HG03460 (cell line): Measurements from ENCODE around the gene TRIO.

ENCODE experiments used
- ATAC-seq: cut with Tn5 transposase; IDR thresholded peaks from one replicate; pipeline ENCODE4 v1.9.1; 2021; ENCODE audit not compliant: unreplicated experiment

TRIO gene

DNA sequence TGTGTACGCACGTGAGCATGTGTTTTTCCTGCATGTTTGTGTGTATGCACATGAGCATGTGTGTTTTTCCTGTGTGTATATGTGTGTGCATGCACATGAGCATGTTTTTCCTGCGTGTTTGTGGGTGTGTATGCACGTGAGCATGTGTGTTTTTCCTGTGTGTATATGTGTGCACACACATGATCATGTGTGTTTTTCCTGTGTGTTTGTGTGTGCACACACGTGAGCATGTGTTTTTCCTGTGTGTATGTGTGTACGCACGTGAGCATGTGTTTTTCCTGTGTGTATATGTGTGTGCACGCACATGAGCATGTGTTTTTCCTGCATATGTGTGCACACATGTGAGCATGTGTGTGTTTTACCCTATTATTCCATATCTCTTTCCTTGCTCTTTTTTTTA is 205.9 kb downstream of the TRIO start:
- no peak for ATAC-seq

DNA sequence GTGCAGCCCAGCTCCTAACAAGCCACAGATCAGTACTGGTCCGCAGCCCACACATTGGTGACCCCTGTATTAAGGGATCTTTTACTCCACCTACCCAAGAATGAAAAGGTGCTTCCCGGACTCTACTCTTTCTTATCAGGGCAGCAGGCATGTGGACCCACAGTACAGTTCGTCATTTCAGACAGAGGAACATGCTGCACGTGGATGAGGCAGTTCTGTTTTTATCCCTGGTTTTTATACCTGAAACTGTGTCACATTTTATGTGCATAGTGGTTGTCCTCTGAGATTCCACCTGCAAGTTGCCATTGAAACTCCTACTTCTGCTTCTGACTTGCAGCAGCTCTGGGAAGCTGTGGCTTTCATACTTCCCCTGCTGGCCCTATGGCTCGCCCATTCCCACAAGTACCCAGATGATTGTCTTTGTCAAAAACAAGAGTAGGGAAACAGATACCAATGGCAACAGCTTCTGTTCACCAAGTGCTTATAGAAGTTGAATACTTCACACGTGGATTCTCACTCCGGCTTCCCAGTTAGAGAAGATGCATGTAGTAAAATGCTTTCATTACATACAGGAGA is 208.0 kb downstream of the TRIO start:
- ATAC-seq = no peak

- peak; percentile 86 for ATAC-seq
Observed at GRCh38 chr5:14351845-14352712, 208.9 kb downstream of the TRIO start.

GRCh38 chr5:14353726-14354474 is 210.8 kb downstream of the TRIO start:
- ATAC-seq = no peak

GRCh38 chr5:14355391-14355790 is 212.2 kb downstream of the TRIO start:
- ATAC-seq = no peak

DNA sequence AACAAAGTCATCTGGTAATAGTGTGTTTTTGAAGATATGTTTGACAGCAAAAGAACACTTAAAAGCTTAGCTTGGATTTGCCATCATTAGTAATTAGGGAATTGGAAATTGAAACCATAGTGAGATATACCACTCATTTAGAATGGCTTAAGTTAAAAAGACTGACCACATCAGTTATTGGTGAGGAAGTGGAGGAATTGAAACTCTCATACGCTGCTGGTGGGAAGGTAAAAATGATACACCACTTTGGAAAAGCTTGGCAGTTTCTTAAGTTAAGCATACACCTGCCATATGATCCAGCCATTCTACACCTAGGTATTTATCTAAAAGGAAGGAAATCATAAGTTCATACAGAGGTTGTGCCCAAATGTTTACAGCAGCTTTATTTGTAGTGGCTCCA is 213.2 kb downstream of the TRIO start:
- no peak for ATAC-seq

DNA sequence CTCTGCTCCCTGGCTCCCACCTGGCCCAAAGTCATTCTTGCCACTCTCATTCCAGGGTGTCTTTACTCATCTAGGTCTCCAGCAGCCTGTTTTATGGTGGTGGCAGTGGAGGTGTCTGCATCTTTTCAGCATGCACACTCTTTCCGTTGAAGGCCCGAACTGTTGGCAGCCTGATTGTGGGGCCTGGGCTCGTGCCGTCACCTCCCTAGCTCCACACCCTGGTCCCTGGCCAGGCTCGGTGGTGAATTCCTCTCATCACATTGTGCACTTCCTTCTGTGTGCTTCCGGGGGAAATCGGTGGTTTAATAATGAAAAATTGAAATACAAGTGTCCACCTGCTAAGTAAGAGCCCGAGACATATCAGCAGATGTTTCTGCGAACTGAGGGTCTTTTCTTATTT is 214.3 kb downstream of the TRIO start:
- ATAC-seq = no peak

GRCh38 chr5:14357851-14358250 is 214.7 kb downstream of the TRIO start:
- ATAC-seq = no peak

GRCh38 chr5:14358536-14358935 is 215.4 kb downstream of the TRIO start:
- ATAC-seq = no peak

DNA sequence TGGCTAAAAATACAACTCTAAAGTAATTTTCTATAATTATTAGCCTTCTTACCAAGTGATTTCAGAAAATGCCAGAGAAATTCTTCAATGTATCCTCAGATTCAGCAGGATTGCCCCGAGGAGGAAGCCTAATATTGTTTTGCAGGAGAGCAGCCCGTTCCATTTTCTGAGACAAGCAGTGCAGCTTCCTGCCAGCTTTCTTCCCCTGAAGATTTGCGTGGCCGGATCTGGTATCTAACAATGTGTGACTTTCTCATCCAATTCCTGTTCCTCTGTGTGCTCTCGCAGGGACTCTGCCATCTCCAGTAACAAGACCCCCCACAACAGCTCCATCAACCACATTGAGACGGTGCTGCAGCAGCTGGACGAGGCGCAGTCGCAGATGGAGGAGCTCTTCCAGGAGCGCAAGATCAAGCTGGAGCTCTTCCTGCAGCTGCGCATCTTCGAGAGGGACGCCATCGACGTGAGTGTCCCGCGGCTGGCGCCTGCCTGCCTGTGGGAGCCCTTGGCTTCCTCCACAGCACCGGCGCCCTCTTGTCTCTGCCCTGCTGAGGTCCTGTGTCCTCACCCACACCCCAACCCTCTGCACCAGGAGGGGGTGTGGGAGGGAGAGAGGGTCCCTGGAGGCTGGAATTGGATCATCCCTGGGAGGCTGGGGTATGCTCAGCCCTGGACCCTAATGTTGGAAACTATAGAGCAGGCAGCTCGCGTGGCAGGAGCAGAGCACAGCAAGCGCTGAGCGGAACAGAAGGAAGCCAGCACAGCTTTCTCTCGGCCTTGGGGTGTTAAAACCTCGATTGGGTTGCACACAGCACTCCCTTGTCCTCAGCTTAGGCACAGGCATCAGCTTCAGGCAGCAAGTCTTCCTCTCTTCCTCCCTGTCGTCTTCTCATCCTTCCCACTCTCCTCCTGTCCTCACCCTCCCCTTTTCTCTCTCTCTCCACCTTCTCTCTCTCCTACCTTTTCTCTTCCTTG is 216.2 kb downstream of the TRIO start:
- no peak for ATAC-seq

- ATAC-seq = no peak
Observed at GRCh38 chr5:14362491-14362890, 219.3 kb downstream of the TRIO start.

DNA sequence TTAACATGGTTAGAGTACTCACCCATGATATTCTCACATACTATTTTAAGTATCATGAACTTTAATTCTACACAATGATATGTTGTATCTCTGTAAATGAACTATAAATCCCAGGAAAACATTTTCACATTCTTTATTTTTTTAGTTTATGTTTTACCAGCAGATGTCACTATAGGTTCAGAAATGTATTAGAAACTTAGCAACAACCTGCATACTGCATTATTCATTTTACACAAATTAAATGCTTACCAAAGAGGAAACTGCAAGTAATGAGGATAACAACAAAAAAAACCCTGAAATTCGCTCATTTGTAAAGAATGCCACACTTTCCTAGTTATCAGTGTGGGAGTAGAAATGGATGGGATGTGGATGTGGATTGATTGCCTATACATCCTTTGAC is 221.0 kb downstream of the TRIO start:
- ATAC-seq = no peak

DNA sequence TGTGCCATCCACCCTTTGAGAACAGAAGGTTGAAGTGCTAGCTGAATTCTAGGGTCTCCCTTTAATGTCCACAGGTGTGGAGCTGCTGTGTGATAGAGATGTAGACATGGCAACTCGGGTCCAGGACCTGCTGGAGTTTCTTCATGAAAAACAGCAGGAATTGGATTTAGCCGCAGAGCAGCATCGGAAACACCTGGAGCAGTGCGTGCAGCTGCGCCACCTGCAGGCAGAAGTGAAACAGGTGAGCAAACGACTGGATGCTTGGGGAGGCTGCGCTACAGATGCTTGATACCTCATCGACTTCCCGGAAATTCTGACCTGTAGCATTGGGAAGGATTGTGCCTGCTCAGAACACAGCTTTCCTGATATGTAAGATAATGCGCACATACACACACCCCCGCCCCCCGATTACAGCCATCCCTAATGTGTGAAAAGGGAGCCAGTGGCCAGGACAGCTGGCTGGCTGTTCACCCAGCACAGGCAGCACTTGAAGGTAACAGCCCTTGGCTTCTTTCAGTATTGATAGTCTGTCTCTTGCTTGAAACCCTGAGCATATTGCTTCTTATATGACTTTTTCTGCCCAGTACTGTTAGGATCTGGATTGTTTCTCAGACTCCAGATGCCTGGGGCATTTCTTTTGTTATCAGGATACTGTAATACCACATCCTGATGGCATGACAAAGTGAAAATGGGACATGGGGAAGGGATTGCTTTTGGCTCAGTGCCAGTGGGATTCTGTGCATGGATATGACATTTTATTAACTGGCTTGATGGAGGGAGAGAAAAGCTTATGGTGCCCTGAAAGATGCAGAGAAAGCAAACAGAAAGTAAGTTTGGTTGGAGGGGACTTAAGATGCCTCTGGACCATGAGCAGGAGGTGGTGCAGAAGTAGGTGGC is 221.7 kb downstream of the TRIO start:
- ATAC-seq = no peak

DNA sequence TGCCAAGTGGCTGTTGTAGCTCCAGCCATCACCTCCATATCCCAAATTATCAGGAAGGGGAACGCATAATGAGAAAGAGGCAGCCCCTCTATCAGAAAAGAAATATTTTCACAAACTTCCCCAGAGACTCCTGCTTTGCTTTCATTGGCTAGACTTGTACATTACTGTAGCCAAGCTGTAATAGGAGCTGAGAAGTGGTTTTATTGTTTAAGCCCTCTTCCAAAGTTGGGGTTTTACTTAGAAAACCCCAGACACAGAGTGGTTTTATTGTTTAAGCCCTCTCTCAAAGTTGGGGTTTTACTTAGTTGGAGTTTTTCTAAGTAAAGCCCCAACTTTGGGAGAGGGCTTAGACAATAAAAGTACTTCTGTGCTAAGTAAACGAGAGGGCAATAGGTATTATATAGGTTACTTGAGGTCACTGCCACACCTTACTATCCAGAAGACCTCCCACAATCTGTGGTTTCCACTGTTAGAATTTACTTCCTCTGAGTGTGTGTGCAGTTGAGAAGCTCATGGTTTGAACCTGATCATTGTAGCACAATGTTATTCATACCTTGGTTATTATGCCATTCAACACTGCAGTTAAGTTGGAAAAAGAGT is 222.8 kb downstream of the TRIO start:
- ATAC-seq = no peak

DNA sequence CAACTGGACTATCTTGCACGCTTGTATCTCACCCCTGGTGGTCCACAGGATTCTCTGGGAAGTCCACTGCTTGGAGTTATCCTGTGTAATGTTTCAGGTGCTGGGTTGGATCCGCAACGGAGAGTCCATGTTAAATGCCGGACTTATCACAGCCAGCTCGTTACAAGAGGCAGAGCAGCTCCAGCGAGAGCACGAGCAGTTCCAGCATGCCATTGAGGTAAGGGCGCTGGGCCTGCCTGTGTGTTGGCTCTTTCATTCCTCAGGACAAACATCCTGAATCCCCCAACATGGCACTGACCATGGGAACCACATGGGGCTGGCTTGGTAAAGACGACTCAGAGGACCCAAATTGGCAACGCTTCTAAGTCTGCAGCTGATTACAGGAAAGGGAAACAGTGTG is 223.6 kb downstream of the TRIO start:
- no peak for ATAC-seq

GRCh38 chr5:14367364-14367763 is 224.2 kb downstream of the TRIO start:
- no peak for ATAC-seq

DNA sequence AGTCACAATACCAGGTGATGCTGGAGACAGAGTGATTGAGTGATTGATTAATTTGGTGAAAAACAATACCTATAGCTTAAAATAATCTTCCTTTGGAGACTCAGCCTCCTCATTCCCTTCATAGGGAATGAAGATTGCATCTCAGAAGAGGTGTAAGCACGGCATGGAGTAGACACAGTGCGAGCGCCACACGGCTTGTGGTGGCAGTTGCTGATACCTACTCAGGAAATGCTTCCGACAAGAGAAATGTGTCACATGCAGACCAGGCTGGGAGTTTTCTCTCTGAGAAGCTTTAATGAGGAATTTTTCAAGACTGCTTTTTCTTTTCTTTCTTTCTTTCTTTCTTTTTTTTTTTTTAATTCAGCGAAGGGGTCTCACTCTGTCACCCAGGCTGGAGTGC is 226.6 kb downstream of the TRIO start:
- ATAC-seq = no peak

DNA sequence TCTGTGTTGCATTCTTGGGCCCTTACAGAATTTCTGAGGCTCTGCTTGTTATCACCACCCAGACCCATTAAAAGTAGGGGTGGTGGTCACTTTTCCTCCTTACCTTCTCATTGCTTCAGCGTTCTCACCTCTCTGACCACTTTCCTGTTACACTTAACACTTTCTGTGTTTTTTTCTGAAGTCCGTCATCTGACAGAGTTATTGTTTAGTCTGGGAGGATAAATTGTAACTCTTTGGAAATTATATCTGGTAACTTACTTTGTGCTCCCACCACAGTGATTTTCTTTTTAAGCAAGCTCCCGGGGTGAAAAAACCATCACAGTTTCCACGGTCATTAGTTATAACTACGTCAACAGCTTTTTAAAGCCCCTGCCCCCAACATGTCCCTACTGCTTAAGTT is 227.2 kb downstream of the TRIO start:
- no peak for ATAC-seq

GRCh38 chr5:14373685-14374084 is 230.5 kb downstream of the TRIO start:
- ATAC-seq = no peak
